Effector CD4-positive, alpha-beta T cell (primary cell): ENCODE measurements around the gene GNAL.

Experiments used
- DNase-seq: peaks from one replicate; pipeline ENCODE4 v3.0.0-alpha.2; 2020

The GNAL gene

DNA sequence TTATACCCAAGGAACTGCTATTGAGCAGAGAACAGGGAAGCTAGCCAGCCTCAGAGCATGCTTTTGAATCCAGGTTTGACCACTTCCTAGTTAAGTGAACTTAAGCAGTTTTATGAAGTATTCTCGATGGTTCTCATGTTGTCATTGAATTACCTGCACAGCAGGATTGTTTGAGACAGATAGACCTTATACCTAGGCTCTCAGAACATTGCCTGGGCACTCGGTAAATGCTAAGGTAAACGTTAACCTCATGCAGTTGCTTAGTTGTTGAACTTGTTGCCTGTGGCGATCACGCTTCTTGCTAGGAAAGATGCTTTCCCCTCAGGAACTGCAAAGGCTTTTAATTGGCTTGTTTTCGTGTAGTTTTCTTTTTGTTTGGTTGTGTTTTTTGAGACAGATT lies 128.2 kb downstream of the GNAL start:
- DNase-seq: no peak

DNA sequence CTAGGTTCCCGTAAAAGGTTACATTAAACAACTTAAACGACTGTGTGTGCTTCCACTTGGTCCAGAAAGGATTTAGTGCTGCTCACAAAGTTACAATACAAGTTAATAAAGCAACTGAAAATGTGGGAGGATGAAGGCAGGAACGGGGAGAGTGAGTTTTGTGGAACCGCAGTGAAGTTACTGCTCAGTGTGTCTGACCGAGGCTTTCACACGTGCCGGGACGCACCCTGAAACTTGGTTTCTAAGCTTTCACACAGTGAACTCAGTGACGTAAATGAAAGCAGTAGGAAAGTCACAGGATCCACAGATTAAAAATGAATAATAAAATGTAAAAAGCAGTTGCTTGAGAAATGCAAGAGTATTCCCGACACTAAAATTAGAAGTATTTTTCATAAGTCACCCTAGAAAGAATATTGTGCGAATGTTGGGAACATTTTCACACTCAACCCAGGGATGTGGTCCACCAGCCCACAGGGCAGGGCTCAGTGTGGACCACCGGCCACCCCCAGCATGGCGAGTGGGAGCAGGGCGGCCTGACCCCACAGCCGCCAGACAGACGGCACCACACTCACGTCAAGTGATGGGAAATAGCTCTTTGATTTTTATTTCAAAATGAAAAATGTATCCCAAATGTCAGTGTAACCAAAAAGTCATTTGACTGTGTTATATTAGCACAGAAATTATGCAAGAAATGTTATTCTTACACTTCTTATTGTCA lies 129.6 kb downstream of the GNAL start:
- DNase-seq: no peak

DNA sequence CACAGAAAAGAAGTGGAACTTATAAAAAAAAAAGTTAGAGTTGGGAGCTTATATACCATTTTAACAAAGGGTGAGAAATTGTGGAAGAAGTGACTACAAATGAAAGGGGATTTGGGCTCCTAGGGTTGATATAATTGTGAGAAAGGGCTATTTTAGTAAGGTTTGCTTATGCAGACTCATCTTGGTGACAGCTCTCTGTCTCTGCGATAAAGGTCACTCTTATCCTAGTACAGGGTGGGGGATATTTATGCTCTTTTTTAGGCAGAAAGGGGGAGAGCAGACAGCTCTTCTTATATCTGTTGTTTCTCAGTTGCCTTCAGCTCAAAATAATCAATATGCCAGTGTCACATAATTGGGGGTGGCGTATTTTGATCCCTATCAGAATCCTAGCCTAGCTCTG lies 130.9 kb downstream of the GNAL start:
- DNase-seq: no peak

DNA sequence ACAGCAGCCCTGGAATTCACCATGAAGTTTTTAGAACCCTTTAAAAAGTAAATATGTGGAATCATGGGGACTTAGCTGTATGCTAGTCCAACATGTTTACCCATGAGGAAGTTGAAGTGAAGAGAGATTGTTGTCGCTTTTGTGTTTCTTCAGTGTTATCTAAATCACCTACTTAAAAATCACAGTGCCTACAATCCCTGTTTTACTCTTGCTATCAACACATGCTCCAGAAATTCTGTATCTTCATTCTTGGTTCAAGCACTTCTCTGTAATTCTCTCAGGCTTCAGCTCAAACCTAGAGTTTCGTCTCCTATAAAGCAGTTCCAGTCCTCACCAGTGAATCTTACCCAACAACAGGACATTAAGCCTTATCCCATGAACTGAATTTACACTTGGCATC lies 131.6 kb downstream of the GNAL start:
- no peak for DNase-seq

DNA sequence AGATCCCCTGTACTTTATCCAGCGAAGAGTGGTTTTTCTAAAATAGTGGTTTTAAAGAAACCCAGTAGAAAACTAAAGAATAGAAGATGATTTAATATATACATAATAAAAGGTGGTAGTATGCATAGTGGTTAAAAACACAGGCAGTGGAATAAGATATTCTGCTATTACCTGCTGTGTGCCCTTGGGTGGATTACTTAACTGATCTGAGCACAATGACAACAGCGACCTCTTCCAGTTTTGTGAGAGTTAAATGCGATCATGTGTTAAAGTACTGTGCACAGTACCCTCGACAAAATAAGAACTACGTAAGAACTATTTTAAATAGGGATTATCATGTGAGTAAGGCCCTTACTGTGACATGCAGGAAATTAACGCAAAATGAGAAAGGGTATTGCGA lies 132.1 kb downstream of the GNAL start:
- no peak for DNase-seq

DNA sequence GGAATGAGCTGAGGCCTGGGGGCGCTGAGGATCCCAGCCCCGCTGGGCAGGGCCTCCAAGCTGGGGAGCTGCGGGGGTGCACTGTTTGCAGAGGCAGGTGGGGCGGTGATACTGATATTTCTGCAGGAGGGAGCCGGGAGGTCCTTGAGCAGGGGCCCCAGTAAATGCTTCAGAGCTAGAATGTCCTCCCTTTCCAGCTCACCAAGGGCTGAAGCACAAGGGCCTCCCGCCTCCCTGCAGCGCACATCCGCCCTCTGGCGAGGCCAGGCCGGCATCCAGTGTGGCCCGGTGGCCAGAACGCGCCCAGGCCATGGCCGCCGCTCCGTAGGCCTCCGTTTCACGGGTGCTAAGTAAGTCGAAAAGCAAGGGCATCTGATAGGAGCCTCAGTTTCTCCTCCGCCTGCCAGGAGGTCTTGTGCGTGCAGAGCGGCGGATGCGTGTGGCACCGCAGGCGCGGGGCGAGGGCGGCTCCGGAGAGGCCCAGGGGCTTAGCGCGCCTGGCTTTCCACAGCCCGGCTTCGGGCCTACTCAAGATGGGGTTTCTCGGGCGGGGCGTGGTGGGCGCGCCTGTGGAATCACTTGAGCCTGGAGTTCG lies 132.7 kb downstream of the GNAL start:
- DNase-seq: no peak

DNA sequence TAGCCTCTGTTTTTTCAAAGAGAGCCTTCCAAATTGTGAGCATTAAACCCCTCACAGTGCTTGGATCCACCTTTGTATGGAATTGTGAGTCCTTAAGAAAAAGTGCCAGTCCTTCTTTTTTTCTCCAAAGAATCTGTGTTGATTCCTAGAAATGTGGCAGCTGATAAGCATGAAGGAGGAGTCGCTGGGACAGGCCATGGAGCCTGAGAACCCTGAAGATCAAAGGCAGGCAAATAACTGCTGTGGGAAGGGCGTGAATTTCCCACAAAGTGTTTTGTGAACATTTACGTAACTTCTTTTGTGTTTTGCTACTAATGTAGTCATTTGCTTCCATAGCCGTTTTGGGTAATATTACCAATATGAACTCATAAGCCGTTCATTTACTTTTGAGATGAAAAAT lies 134.5 kb downstream of the GNAL start:
- no peak for DNase-seq

DNA sequence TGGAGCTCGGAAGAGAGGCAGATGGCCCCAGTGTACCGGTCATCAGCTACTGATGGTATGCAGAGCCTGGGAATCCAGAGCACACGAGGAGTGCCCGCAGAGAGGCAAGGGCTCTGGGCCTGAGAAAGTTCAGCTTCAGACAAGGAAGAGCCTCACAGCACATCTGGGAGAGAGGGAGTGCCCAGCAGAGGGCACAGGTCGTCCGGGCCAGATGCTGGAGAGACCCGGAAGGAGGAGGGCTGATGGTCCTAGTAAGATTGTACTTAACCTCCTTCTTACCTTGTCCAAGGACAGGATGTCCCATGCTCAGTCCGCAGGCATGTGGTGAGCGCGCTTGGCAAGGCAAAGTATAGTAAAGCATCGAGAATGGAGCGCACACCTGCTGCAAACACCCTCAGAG lies 137.8 kb downstream of the GNAL start:
- DNase-seq: no peak

DNA sequence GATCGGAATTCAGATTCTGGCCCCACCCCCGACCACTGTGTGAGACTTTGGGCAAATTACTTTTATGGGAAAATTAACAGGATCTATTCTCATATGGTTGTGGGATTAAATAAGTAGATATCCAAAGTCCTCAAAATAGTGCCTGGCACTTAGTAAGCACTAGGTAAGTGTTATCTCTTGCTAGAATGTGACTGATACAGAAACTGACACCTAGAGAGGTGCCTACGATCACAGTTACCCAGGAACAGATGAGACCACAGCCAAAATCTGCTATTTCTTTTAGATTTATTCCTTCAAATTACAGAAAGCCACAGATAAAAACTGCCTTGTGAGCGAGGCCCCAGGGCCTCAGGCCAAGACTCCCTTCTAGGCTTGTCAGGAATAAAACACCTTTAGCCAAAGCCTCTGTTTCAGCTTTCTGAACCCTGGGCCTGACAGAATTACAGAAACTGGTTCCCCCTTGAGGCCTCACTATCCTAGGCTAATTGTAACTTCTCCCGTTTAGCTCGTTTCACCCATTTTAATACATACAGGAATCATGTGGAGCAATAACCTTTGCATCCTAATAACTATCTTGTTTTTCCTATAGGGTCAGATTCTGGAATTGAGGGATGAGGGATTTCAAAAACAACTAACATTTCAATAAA lies 139.8 kb downstream of the GNAL start:
- no peak for DNase-seq

DNA sequence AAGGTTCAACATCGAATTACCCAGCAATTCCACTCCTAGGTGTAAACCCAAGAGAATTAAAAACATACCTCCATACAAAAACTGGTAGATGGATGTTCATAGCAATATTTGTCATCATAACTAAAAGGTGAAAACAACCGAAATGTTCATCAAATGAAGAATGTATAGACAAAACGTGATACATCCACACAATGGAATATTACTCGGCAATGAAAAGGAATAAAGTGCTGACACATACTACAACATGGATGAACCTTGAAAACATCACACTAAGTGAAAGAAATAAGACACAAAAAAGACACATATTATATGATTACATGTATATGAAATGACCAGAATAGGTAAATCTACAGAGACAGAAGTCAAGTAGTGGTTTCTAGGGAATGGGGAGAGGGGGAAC lies 141.5 kb downstream of the GNAL start:
- DNase-seq: no peak

DNA sequence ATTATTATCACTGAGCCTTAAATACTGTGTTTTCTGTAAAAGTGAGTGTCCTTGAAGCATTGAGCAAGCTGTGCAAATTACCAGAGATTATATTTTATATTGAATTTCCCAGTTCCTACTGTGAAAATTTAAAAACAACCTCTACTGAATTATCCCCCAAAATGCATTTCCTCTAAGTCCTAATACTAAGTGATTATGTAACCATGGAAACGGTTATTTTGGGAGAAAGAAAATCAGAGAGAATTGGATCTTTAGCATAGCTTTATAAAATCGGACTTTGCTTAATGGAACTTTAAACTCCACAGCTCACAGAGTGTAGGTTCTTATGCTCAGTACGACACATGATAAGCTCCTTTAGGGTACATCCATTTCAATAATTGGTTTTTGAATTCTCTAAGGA lies 142.9 kb downstream of the GNAL start:
- no peak for DNase-seq

DNA sequence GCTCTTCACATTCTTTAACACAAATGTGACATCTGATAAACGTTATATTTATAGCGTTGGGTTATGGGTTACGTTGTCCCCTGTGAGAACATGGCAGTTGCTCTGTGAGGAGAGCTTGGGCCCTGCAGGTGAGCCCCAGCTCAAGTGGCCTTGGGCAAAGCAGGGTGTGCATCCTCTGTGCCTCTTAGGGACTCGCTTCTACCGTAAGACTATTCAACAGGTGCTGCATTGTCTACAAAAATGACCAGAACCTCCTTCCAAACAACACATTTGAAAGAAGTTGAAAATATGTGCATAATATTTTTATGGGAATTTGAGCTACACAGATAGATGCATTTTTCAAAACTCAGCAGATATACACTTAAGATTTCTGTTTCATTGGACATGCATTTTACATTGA lies 145.7 kb downstream of the GNAL start:
- no peak for DNase-seq

DNA sequence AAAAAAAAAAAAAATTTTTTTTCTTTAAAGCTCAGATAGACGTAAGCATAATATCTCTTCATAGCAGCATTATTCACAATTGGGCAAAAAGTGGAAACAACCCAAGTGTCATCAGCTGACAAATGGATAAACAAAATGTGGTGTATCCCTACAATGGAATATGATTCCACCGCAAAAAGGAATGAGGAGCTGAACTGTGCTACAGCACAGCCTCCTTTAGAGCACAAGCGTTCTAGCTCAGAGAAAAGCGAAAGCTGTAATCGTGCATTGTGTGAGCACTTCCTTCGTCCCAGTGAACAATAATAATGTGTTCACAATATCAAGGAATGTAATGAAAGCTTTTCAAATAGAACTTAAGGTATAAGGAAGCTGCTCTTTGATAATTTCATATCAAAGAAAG lies 150.5 kb downstream of the GNAL start:
- DNase-seq: no peak

DNA sequence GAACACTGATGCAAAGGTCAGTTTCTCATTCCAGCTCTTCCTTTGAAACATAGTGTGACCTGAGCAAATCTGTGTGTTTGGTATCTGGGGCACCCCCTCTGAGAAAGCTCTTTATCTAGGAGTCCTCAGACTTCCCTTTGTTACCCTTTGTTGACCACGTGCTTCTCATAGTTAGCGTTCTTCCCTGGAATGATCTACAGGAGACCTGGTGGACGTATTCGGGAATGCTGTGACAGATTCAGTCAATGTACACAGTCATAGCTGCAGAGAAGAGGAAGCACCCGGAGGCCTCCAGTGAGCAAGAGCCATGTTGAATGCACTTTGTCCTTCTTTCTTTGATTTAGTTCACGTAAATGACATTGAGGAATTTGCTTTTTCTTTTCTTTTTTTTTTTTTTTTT lies 151.4 kb downstream of the GNAL start:
- DNase-seq: no peak

DNA sequence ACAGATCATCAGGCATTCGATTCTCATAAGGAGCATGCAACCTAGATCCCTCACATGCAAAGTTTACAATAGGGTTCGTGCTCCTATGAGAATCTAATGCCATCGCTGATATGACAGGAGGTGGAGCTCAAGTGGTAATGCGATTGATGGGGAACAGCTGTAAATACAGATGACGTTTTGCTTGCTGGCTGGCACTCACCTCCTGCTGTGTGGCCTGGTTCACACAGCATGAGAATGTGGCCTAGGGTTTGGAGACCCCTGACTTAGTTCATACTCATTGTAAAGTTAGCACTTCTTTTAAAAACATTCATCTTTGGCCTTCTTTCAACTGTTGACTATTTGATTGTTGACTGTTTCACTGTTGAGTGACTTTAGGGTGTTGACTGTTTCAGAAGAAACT lies 153.5 kb downstream of the GNAL start:
- DNase-seq: no peak

DNA sequence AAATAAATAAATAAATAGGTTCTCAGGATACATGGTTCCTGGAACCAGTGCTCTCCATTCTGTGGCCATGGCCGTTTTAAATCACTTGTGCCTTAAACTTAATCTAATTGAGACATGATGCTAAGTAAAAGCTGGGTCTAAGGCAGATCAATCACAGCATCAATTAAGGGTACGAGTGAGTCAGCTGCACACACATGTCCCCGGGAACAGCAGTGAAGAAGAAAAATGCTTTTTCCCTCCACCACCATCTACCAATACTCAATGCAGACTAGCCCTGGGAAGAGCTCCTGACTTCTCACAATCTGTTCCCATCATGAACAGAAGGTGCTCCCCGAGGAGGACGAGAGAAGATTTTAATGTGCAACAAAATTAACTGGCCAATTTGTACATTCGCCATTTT lies 155.4 kb downstream of the GNAL start:
- no peak for DNase-seq

DNA sequence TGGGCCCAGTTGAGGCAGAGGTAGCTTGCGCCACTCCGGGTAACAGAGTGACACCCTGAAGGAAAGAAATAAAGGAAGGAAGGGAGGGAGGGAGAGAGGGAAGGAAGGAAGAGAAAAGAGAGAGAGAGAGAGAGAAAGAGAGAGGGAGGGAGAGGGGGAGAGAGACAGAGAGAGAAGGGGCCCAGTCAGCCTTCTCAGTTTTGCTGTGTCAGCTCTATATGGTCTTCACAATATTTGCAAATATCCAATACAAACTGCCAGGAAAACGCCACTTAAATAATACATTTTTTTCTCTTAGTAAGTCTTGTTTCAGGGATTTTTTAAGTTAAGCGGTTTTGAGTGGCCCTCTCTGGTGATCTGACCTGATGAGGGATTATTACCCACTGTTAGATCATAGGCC lies 156.6 kb downstream of the GNAL start:
- no peak for DNase-seq

DNA sequence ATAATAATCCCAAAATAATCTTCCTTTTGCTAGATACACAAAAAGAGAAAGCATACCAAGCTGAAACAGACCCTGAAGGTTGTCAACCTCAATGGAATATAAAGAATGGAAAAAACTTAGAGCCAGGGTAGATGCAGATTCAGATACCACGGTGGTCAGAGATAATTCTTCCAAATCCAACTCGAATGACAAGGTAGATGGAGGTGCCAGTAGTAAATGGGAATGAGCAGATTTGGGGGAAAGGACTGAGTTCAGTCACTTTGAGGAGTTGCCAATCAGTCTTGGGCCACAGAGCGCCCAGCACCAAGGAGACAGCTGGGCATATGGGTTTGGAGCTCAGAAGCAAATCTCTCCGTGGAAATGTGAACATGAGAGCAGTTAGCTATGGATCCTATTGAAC lies 158.7 kb downstream of the GNAL start:
- DNase-seq: no peak

DNA sequence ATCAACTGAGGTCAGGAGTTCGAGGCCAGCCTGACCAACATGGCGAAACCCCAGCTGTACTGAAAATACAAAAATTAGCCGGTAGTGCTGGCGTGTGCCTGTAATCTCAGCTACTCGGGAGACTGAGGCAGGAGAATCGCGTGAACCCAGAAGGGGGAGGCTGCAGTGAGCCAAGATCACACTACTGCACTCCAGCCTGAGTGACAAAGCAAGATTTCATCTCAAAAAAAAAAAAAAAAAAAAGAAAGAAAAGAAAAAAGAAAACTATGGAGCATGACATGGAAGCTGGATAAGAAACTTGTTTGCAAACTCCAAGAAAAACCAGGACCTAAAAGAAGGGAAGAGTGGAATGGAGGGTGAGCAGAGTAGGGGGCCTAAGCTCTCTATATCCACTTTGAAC lies 160.2 kb downstream of the GNAL start:
- DNase-seq: no peak

DNA sequence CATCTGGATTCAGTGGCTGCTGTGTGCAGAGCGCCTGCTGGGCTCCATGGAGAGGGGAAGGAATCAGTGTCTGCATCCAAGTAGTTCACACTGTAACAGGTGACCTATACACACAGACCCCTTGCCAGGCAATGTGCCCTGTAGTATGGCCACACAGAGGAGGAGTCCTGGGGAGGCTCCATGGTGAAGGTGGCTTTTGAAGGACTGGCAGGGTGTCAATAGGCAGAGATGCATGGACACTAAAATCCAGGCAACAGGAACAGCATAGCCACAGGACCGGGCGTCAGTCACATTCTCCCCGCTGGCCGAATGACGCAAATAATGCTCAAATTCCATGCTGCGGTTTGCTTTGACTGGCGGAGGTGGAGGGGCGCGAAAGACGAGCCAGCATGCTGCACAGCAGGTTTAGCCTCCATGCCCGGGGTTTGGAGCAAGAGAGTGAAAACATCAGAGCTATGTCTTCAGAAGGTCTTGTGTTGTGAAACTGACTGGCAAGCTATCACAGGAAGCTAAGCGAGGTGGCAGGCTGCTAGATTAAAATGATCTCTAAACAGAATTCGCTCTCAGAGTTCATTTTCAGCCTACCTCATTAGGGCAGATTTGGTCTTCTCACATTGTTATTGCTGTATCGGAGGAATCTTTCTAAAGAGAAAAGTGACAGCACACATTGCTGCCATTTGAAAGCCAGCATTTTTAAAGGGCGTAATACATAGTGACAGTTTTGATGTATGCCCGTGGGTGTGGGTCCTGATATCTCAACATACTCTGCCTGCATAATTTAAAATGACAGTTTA lies 161.0 kb downstream of the GNAL start:
- peak; percentile 59 for DNase-seq

DNA sequence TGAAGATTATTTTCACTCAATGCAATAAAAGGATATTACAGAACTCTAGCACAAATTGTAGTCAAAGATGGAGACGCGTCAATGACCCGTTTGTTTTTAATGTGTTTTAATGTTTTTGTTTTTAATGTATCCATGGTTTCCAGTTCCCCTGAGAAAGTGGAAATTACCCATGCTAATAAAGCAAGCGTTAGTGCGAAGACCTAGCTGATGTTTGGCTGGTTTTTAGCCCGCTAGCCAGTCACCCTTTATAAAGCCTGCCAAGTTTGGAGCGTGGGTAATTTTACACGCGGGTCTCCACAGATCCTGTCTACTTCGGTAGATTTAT lies 161.7 kb downstream of the GNAL start:
- no peak for DNase-seq

DNA sequence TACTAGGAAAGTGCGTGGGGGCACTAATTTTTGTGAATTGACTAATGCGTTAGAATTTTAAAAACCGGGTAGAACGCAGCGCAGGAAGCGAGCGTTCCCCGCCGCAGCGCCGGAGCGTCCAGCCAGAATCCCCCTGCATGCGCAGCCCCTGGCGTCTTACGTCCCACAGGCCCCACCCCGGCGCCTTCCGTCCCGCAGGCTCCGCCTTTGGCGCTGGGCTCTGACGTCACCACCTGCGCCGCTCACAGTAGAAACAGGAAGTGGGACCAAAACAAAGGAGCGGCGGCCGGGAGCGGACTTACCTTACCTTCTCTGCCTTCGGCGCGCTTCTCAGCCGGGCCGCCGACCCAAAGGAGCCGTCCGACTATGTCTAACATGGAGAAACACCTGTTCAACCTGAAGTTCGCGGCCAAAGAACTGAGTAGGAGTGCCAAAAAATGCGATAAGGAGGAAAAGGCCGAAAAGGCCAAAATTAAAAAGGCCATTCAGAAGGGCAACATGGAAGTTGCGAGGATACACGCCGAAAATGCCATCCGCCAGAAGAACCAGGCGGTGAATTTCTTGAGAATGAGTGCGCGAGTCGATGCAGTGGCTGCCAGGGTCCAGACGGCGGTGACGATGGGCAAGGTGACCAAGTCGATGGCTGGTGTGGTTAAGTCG lies 162.2 kb downstream of the GNAL start, which contains the start of gene CHMP1B:
CHMP1B (plus strand) TSS at position 268 of the 660 bp plus-strand sequence; CDS start at position 367, 99 bp downstream.
- peak; percentile 97 for DNase-seq

DNA sequence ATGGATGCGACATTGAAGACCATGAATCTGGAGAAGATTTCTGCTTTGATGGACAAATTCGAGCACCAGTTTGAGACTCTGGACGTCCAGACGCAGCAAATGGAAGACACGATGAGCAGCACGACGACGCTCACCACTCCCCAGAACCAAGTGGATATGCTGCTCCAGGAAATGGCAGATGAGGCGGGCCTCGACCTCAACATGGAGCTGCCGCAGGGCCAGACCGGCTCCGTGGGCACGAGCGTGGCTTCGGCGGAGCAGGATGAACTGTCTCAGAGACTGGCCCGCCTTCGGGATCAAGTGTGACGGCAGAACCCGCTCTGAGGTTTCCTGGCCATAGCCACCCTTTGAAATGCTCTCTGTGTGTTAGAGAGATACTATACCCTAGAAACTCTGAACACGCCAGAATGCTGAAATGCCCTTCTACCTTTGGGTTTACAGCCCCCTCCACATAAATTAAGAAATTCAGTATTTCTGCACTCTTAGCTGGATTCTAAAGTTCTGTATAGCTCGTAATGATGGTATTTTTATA lies 162.8 kb downstream of the GNAL start:
- peak; percentile 41 for DNase-seq
